Astrocyte (in vitro differentiated cells and primary cell): Measurements from ENCODE around the gene ZBTB44.

Experiments used
- CTCF ChIP-seq: IDR thresholded peaks from 2 replicates; pipeline ENCODE4 v1.5.1; 2011; ENCODE audit warnings: low read depth, mild to moderate bottlenecking, inconsistent platforms, low read length, moderate library complexity; ENCODE audit not compliant: insufficient read depth
- EZH2 ChIP-seq: IDR thresholded peaks from 2 replicates; pipeline ENCODE4 v1.6.1; 2012; ENCODE audit warnings: mild to moderate bottlenecking, low read length, inconsistent platforms; ENCODE audit not compliant: insufficient read depth

DNA sequence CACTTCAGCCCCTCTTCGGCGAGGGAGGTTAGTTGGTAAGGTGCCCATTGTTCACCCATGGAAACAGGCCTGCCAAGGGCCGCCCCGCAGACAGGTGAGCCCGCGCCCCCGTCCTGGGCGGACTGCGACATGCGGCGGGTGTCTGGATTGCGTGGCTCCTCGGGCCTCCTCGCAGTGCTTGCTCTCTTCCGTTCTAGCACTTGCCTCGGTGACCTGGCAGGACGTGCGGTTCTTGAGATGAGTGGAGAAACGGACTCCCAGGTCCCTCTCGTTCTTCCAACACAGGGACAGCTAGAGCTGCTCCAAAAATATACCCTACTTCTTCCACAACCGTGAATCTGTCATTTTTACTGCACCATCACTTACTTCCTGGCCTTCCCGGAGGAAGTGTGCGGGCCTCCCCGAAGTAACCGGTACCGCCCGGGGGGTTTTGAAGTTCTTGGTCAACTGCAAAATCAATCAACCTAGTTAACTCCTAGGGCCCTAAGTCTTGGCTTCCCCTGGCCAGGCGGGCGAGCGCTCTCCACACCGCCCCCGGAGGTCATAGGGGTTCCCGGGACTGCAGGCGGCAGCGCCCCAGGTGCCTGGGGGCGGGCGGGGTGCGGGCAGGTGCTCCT lies 745 bp upstream of the ZBTB44 start:
- TF ChIP-seq CTCF: no peak
- no peak for TF ChIP-seq EZH2
